H9 (cell line): ENCODE measurements around the gene PCGF5. TPM values are rescaled to one million over a fixed set of nuclear protein-coding genes. Genes with fewer than 3 reads are reported as not detected.

ENCODE experiments used
- DNase-seq: peaks from one replicate; pipeline ENCODE4 v3.0.0-alpha.2; 2017
- H2AFZ ChIP-seq: one replicate; pipeline ENCODE4 v1.6.1; 2013; ENCODE audit warnings: mild to moderate bottlenecking, low read length, control low read depth, moderate library complexity
- H2AK5ac ChIP-seq: 2 replicates; pipeline ENCODE4 v1.6.1; 2013; ENCODE audit warnings: low read length, control low read depth, mixed read lengths; ENCODE audit not compliant: insufficient read length
- H2BK120ac ChIP-seq: one replicate; pipeline ENCODE4 v1.6.1; 2013; ENCODE audit warnings: low read depth, mild to moderate bottlenecking, low read length, control low read depth, inconsistent platforms; ENCODE audit not compliant: poor library complexity, severe bottlenecking
- H2BK12ac ChIP-seq: 2 replicates; pipeline ENCODE4 v1.6.1; 2013; ENCODE audit warnings: low read length, control low read depth, mixed read lengths, low read depth; ENCODE audit not compliant: insufficient read length
- H2BK15ac ChIP-seq: 2 replicates; pipeline ENCODE4 v1.6.1; 2013; ENCODE audit warnings: low read depth, low read length, control low read depth
- H2BK20ac ChIP-seq: one replicate; pipeline ENCODE4 v1.6.1; 2013; ENCODE audit warnings: low read depth, mild to moderate bottlenecking, low read length, control low read depth, inconsistent platforms; ENCODE audit not compliant: poor library complexity, severe bottlenecking
- H2BK5ac ChIP-seq: 2 replicates; pipeline ENCODE4 v1.6.1; 2013; ENCODE audit warnings: low read length, control low read depth, mixed read lengths; ENCODE audit not compliant: insufficient read length
- H3K14ac ChIP-seq: 2 replicates; pipeline ENCODE4 v1.6.1; 2013; ENCODE audit warnings: low read length, control low read depth; ENCODE audit not compliant: insufficient read depth
- H3K18ac ChIP-seq: 2 replicates; pipeline ENCODE4 v1.6.1; 2013; ENCODE audit warnings: low read depth, mild to moderate bottlenecking, mixed read lengths, low read length, control low read depth; ENCODE audit not compliant: insufficient read length
- H3K23ac ChIP-seq: 2 replicates; pipeline ENCODE4 v1.6.1; 2013; ENCODE audit warnings: low read length, control low read depth, mixed read lengths, low read depth; ENCODE audit not compliant: insufficient read length
- H3K23me2 ChIP-seq: 2 replicates; pipeline ENCODE4 v1.6.1; 2013; ENCODE audit warnings: low read depth, mild to moderate bottlenecking, mixed read lengths, low read length, control low read depth; ENCODE audit not compliant: insufficient read length, poor library complexity, severe bottlenecking
- H3K27ac ChIP-seq: 2 replicates; pipeline ENCODE4 v1.5.1; 2013; ENCODE audit warnings: low read length, control low read depth, mixed read lengths, low read depth; ENCODE audit not compliant: insufficient read length
- H3K27me3 ChIP-seq: 2 replicates; pipeline ENCODE4 v1.6.1; 2013; ENCODE audit warnings: low read length, control low read depth, inconsistent platforms; ENCODE audit not compliant: insufficient read depth
- H3K4ac ChIP-seq: 2 replicates; pipeline ENCODE4 v1.6.1; 2013; ENCODE audit warnings: low read depth, mild to moderate bottlenecking, control low read depth, inconsistent platforms, low read length, moderate library complexity
- H3K4me1 ChIP-seq: 2 replicates; pipeline ENCODE4 v1.6.1; 2013; ENCODE audit warnings: low read length, control low read depth, inconsistent platforms; ENCODE audit not compliant: insufficient read depth
- H3K4me2 ChIP-seq: 2 replicates; pipeline ENCODE4 v1.6.1; 2013; ENCODE audit warnings: low read length, control low read depth, mixed read lengths; ENCODE audit not compliant: insufficient read length, insufficient read depth
- H3K56ac ChIP-seq: 2 replicates; pipeline ENCODE4 v1.6.1; 2013; ENCODE audit warnings: low read depth, mild to moderate bottlenecking, mixed read lengths, low read length, control low read depth; ENCODE audit not compliant: insufficient read length
- H3K79me1 ChIP-seq: 2 replicates; pipeline ENCODE4 v1.6.1; 2013; ENCODE audit warnings: low read depth, mild to moderate bottlenecking, moderate library complexity, low read length, control low read depth, inconsistent platforms; ENCODE audit not compliant: insufficient read depth, poor library complexity, severe bottlenecking
- H3K79me2 ChIP-seq: 2 replicates; pipeline ENCODE4 v1.6.1; 2013; ENCODE audit warnings: low read length, control low read depth, inconsistent platforms; ENCODE audit not compliant: insufficient read depth
- H3K9ac ChIP-seq: 2 replicates; pipeline ENCODE4 v1.6.1; 2013; ENCODE audit warnings: low read length, control low read depth, mixed read lengths; ENCODE audit not compliant: insufficient read length; ENCODE audit errors: extremely low read depth
- H3K9me3 ChIP-seq: one replicate; pipeline ENCODE4 v1.6.1; 2013; ENCODE audit warnings: low read depth, low read length, inconsistent platforms; ENCODE audit not compliant: control insufficient read depth
- H3T11ph ChIP-seq: one replicate; pipeline ENCODE4 v1.6.1; 2013; ENCODE audit warnings: mild to moderate bottlenecking, low read length, control low read depth, inconsistent platforms
- H4K20me1 ChIP-seq: one replicate; pipeline ENCODE4 v1.6.1; 2013; ENCODE audit not compliant: control insufficient read depth, insufficient read length, insufficient read depth
- H4K5ac ChIP-seq: 2 replicates; pipeline ENCODE4 v1.6.1; 2013; ENCODE audit warnings: low read depth, mild to moderate bottlenecking, mixed read lengths, low read length, control low read depth; ENCODE audit not compliant: insufficient read length
- H4K8ac ChIP-seq: replicated peaks from 2 replicates; pipeline ENCODE4 v1.6.1; 2013; ENCODE audit warnings: low read length, control low read depth, mixed read lengths, low read depth; ENCODE audit not compliant: insufficient read length
- H4K91ac ChIP-seq: 2 replicates; pipeline ENCODE4 v1.6.1; 2013; ENCODE audit warnings: low read depth, mild to moderate bottlenecking, moderate library complexity, mixed read lengths, low read length, control low read depth; ENCODE audit not compliant: insufficient read length
- H3K27ac Mint-ChIP-seq, 3 experiments: 2 replicates in 2 of 3; 3 replicates in 1 of 3; pipeline ENCODE4 v1.8.0; 2020 to 2021; ENCODE audit warnings: mixed read lengths in 3 of 3, mild to moderate bottlenecking in 1 of 3, moderate library complexity in 1 of 3
- H3K27me3 Mint-ChIP-seq: 2 replicates; pipeline ENCODE4 v1.8.0; 2021; ENCODE audit warnings: low read depth, mild to moderate bottlenecking, moderate library complexity, mixed read lengths
- H3K36me3 Mint-ChIP-seq, 3 experiments: 2 replicates in 2 of 3; 3 replicates in 1 of 3; pipeline ENCODE4 v1.8.0; 2020 to 2021; ENCODE audit warnings: low read depth in 3 of 3, mixed read lengths in 3 of 3; ENCODE audit not compliant: insufficient read depth in 1 of 3
- H3K4me1 Mint-ChIP-seq, 2 experiments: 2 replicates each; pipeline ENCODE4 v1.8.0; 2020; ENCODE audit warnings: mixed read lengths in 2 of 2
- H3K4me3 Mint-ChIP-seq, 2 experiments: 2 replicates in 1 of 2; 3 replicates in 1 of 2; pipeline ENCODE4 v1.8.0; 2020 to 2021; ENCODE audit warnings: mild to moderate bottlenecking in 2 of 2, mixed read lengths in 2 of 2, moderate library complexity in 1 of 2
- H3K9me3 Mint-ChIP-seq, 2 experiments: 2 replicates in 1 of 2; 3 replicates in 1 of 2; pipeline ENCODE4 v1.8.0; 2020; ENCODE audit warnings: mild to moderate bottlenecking in 2 of 2, mixed read lengths in 2 of 2, moderate library complexity in 1 of 2
- CTCF ChIP-seq: fragments of 200-600 bp; sonication (generic); conservative IDR thresholded peaks from 3 replicates; pipeline ENCODE4 v1.8.0; 2021; ENCODE audit warnings: antibody characterized with exemption, mild to moderate bottlenecking
- WGBS: extraction: QIAGEN DNeasy Blood & Tissue Kit; methylation state at CpG from one replicate; pipeline ENCODE4 v1.1.7; 2013; ENCODE audit warnings: missing lambda C conversion rate, low lambda C conversion rate, mixed read lengths; ENCODE audit not compliant: insufficient read length; ENCODE audit errors: extremely low coverage; 5-methylcytosine and 5-hydroxymethylcytosine counted together
- total RNA-seq: library from RNA; stranded (reverse); gene quantifications from 2 replicates; pipeline ENCODE4 v1.2.1, GENCODE V29; 2021

The PCGF5 gene
- total RNA-seq, 1 experiment from 2014 or later, result 6.9 TPM

- H2AFZ ChIP-seq, result no peak overlapping the region
- H2BK20ac ChIP-seq, result no peak overlapping the region
- H3K23ac ChIP-seq, result no peak overlapping the region
- no peaks in the 10 kb centered on the region for H3K79me1 ChIP-seq
- H2BK120ac ChIP-seq, result no peak overlapping the region
- no peak for TF ChIP-seq CTCF
- no peak overlapping the region for H2AK5ac ChIP-seq
- H3T11ph ChIP-seq, result no peak overlapping the region
- no peak overlapping the region for H4K5ac ChIP-seq
- H3K18ac ChIP-seq, result no peak overlapping the region
- no peaks in the 10 kb centered on the region for H3K9me3 ChIP-seq
- H3K14ac ChIP-seq, result no peak overlapping the region
- H3K4ac ChIP-seq, result no peak overlapping the region
- Mint-ChIP-seq H3K9me3 (no peaks in the 10 kb centered on the region), H3K4me1 (no peaks in the 10 kb centered on the region), H3K36me3 (no peaks in the 10 kb centered on the region), H3K27ac (no peak overlapping the region), H3K4me3 (no peak overlapping the region), H3K27me3 (peaks cover 9% of the 10 kb centered on the region; the same call in 1 of the 2 replicates)
- no peaks in the 10 kb centered on the region for H3K23me2 ChIP-seq
- no peak overlapping the region for H2BK15ac ChIP-seq
- H4K8ac ChIP-seq, result no peak overlapping the region
- H2BK5ac ChIP-seq, result no peak overlapping the region
- no peaks in the 10 kb centered on the region for H3K27me3 ChIP-seq
- no peak overlapping the region for H4K91ac ChIP-seq
- H3K27ac ChIP-seq, result no peak overlapping the region
- no peaks in the 10 kb centered on the region for H3K4me1 ChIP-seq
- no peak for DNase-seq
- H3K79me2 ChIP-seq, result no peaks in the 10 kb centered on the region
- H3K4me2 ChIP-seq, result no peak overlapping the region
- H2BK12ac ChIP-seq, result no peak overlapping the region
- no peak overlapping the region for H3K9ac ChIP-seq
- WGBS, result no CpG with 5 or more reads among the region's 12 CpGs
- H4K20me1 ChIP-seq, result no peaks in the 10 kb centered on the region
- H3K56ac ChIP-seq, result no peak overlapping the region
Observed at GRCh38 chr10:91197127-91197526, 23.3 kb upstream of the PCGF5 start.
